ENCODE measurements around the gene MAP4K1.

MAP4K1 gene

GRCh38 chr19:38617764-38618589 is at the start of gene MAP4K1:
MAP4K1 (minus strand) TSS chr19:38617953; CDS start chr19:38617895, 58 bp downstream.
- DNase-seq (ENCODE audit: low read depth in 2 of 2): peak in 1 of 2 donors; percentile 49

- no peak for DNase-seq (ENCODE audit: low read depth in 2 of 2)
Observed at GRCh38 chr19:38666663-38667511, 49.1 kb upstream of the MAP4K1 start.

- no peak for DNase-seq (ENCODE audit: low read depth in 2 of 2)
Observed at GRCh38 chr19:38665950-38666662, 48.4 kb upstream of the MAP4K1 start.

- DNase-seq (ENCODE audit: low read depth in 2 of 2): no peak
Observed at GRCh38 chr19:38665219-38665931, 47.6 kb upstream of the MAP4K1 start.

GRCh38 chr19:38664503-38665211 is 46.9 kb upstream of the MAP4K1 start:
- no peak for DNase-seq (ENCODE audit: low read depth in 2 of 2)

GRCh38 chr19:38663957-38664502 is 46.3 kb upstream of the MAP4K1 start:
- no peak for DNase-seq (ENCODE audit: low read depth in 2 of 2)

GRCh38 chr19:38663156-38663651 is 45.5 kb upstream of the MAP4K1 start:
- no peak for DNase-seq (ENCODE audit: low read depth in 2 of 2)

- DNase-seq (ENCODE audit: low read depth in 2 of 2): no peak
Observed at GRCh38 chr19:38662537-38663155, 44.9 kb upstream of the MAP4K1 start.

GRCh38 chr19:38661996-38662395 is 44.2 kb upstream of the MAP4K1 start:
- no peak for DNase-seq (ENCODE audit: low read depth in 2 of 2)

- no peak for DNase-seq (ENCODE audit: low read depth in 2 of 2)
Observed at GRCh38 chr19:38661136-38661535, 43.4 kb upstream of the MAP4K1 start.

GRCh38 chr19:38660724-38661123 is 43.0 kb upstream of the MAP4K1 start:
- DNase-seq (ENCODE audit: low read depth in 2 of 2): no peak

- DNase-seq (ENCODE audit: low read depth in 2 of 2): no peak
Observed at GRCh38 chr19:38658462-38659306, 40.9 kb upstream of the MAP4K1 start.

- DNase-seq (ENCODE audit: low read depth in 2 of 2): no peak
Observed at GRCh38 chr19:38657633-38658222, 40.0 kb upstream of the MAP4K1 start.

GRCh38 chr19:38656171-38656981 is 38.6 kb upstream of the MAP4K1 start:
- DNase-seq (ENCODE audit: low read depth in 2 of 2): no peak

GRCh38 chr19:38655148-38655824 is 37.5 kb upstream of the MAP4K1 start:
- DNase-seq (ENCODE audit: low read depth in 2 of 2): no peak

GRCh38 chr19:38654628-38655055 is 36.9 kb upstream of the MAP4K1 start:
- no peak for DNase-seq (ENCODE audit: low read depth in 2 of 2)

- no peak for DNase-seq (ENCODE audit: low read depth in 2 of 2)
Observed at GRCh38 chr19:38653028-38653571, 35.3 kb upstream of the MAP4K1 start.
